GM12875 (cell line): ENCODE data around the gene TSHZ3.

ENCODE experiments used
- H3K4me3 ChIP-seq: one replicate; pipeline ENCODE4 v1.5.1; 2011; ENCODE audit warnings: low read depth, low read length, control low read depth
- TF ChIP-seq, protein P1 (sequence below): IDR thresholded peaks from 2 replicates; pipeline ENCODE4 v1.5.1; 2011; ENCODE audit warnings: low read depth, mild to moderate bottlenecking, control low read depth, inconsistent platforms, low read length, moderate library complexity, borderline replicate concordance; ENCODE audit not compliant: insufficient read depth

Gene TSHZ3

DNA sequence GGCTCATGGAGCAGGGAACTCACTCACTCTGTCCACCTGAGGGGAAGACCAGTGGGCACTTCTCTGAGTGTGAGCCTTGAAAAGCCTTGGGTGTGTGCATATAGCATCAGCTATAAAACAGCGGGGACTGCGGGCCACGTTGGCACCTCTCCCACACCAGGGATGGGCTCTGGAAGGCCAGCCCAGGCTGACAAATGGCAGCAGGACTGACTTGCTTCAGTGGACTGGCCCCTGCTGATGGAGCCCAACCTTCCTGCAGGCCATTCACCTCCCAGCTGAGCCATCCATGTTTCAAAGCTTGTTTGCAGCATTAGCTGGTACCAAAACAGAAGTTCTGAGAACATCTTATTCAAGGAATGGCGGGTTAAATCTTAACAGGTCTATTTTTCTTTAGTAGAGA, 21.0 kb downstream of the TSHZ3 start:
- no peak overlapping the region for H3K4me3 ChIP-seq
- TF ChIP-seq, protein P1, sequence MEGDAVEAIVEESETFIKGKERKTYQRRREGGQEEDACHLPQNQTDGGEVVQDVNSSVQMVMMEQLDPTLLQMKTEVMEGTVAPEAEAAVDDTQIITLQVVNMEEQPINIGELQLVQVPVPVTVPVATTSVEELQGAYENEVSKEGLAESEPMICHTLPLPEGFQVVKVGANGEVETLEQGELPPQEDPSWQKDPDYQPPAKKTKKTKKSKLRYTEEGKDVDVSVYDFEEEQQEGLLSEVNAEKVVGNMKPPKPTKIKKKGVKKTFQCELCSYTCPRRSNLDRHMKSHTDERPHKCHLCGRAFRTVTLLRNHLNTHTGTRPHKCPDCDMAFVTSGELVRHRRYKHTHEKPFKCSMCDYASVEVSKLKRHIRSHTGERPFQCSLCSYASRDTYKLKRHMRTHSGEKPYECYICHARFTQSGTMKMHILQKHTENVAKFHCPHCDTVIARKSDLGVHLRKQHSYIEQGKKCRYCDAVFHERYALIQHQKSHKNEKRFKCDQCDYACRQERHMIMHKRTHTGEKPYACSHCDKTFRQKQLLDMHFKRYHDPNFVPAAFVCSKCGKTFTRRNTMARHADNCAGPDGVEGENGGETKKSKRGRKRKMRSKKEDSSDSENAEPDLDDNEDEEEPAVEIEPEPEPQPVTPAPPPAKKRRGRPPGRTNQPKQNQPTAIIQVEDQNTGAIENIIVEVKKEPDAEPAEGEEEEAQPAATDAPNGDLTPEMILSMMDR = no peak

DNA sequence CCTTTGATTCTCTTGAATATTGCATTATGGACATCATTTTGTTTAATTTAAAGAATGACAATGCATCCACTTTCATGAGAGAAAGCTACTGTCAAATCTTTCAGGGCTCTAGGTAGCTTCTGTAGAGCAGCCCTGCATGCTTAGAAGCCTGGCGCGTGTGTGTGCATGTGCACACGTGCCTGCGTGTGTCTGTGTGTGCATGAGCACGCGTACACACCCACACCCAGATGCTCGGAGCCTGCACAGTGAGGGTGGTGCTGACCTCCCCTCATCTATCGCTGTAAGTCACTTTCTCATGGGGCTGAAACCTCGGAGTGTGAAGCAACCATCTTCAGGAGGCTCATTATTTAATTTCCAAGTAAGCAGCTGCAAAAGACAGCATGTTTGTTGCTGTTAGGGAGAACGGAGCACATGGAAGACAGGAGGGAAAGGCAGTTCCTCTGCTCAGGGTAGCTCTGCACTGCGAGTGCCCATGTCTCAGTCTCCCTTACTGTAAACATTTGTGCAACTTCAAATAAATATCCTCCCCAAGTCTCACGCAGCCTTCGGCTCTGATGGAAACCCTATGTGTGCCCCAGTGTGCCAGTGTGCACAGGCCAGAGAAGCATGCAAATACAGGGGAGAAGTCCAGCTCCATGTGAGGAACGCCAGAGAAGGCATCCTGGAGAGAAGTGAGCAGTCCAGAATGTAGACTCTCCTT, 22.8 kb downstream of the TSHZ3 start:
- H3K4me3 ChIP-seq = no peak overlapping the region
- TF ChIP-seq, protein P1 = no peak

GRCh38 chr19:31325342-31325741, 23.9 kb downstream of the TSHZ3 start:
- TF ChIP-seq, protein P1 = no peak
- no peak overlapping the region for H3K4me3 ChIP-seq

- no peak overlapping the region for H3K4me3 ChIP-seq
- TF ChIP-seq, protein P1 = no peak
Measured at GRCh38 chr19:31319465-31319864, 29.8 kb downstream of the TSHZ3 start.

GRCh38 chr19:31318790-31319425, 30.3 kb downstream of the TSHZ3 start:
- TF ChIP-seq, protein P1 = no peak
- H3K4me3 ChIP-seq = no peak overlapping the region

- H3K4me3 ChIP-seq = no peak overlapping the region
- TF ChIP-seq, protein P1 = no peak
Measured at GRCh38 chr19:31317570-31317969, 31.7 kb downstream of the TSHZ3 start.

DNA sequence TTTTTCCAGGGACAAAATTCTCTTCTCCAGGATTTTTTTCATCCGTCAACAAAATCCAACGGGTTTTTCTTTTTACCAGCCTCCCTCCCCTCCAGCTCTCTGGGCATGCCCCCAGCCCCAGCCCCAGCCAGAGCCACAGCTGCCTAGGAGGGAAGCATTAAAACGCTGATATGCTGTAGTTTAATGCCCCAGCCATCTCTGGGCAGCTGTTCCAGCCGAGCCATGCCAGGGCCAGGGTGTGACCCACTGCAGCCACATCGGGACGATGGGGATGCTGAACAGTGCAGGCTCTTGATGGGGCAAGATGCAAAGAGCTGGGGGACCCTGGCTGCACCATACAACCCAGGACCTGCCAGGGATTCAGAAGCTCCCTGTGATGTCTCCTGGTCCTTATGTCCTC, 32.1 kb downstream of the TSHZ3 start:
- TF ChIP-seq, protein P1 = no peak
- H3K4me3 ChIP-seq = no peak overlapping the region
